ENCODE measurements around the gene SERF2.
"Not testable (repeated sequence)": the region's sequence is repeated elsewhere in the genome, so short reads cannot be mapped to it uniquely, and the experiment has no call there.

SERF2 gene

DNA sequence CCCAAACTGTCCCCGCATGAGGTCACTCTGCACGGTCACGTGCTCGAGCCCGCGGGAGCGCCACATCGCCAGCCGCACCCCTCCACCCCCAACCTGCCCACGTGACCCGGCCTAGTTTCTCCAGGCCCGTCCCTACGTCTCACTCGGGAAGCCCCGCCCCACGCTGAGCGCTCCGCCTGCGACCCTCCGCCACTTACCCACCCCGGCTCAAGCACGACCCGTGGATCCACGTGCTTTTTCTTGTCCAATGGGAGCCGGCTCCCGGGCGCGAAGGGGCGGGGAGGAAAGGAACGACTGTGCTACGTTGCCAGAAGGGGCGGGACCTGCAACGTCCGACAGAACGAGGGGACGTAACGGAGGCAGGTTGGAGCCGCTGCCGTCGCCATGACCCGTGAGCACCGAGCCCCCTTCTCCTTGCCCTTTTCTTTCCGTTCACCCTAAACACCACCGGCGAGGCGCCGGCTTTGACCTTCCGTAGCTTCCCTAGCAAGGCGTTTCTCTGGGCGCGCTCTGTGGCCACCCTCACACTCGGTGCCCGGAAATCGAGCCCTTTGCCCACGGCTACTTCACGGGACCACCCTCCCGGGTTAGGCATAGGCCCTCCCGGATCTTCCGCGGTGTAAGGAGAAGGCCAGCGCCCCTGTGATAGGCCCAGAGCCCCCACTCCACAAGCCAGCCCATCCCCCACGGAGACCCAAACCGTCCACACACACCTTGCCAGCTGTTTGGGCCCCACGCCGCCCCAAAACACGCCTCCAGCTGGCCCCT, at the start of gene SERF2:
SERF2 (plus strand) TSS at position 328 of the 768 bp plus-strand sequence; CDS start at position 385, 57 bp downstream.
- peak; percentile 99 for DNase-seq (ENCODE audit: low read depth in 2 of 2)

GRCh38 chr15:43746245-43746902, 45.7 kb upstream of the SERF2 start, which contains the start of gene PDIA3:
Gene PDIA3 (plus strand): TSS chr15:43746438. CDS start chr15:43746540, 102 bp downstream.
- peak; percentile 69 to 76 for DNase-seq (ENCODE audit: low read depth in 2 of 2)

DNA sequence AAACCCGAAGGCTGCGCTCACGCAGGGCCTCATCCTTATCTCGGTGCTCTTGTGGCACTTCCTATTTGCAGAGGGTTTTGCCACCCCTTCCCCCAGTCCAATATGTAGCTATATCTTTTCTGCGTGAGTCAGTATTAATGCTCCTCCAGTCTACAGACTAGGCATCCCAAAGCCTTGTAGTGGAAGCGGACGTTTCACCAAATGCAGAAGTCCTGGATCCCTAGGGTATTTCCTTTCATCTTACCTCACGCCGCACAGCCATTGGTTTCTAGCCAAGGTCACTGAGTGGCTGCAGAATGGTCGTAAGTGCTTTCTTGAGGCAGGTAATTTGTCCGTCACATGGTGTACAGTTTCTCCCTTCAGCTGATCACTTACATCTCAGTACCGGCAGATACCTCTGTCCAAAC, 45.2 kb upstream of the SERF2 start:
- not testable (repeated sequence) for DNase-seq (ENCODE audit: low read depth in 2 of 2)

DNA sequence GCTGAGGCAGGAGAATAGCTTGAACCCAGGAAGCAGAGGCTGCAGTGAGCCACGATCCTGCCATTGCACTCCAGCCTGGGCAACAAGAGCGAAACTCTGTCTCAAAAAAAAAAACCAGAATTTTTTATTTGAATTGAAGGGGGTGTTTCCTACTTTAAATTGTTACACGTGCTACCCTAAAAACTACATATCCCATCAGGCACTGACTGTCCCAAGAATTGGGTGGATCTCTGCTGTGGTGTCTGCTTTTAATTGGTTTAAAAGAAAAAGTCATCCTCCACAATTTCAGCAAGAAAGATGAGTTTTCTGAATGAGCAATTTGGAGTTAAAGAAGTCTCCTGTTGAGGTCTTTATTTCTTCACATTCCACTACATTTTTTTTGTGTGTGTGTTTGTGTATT, 43.7 kb upstream of the SERF2 start:
- DNase-seq (ENCODE audit: low read depth in 2 of 2), result no peak

DNA sequence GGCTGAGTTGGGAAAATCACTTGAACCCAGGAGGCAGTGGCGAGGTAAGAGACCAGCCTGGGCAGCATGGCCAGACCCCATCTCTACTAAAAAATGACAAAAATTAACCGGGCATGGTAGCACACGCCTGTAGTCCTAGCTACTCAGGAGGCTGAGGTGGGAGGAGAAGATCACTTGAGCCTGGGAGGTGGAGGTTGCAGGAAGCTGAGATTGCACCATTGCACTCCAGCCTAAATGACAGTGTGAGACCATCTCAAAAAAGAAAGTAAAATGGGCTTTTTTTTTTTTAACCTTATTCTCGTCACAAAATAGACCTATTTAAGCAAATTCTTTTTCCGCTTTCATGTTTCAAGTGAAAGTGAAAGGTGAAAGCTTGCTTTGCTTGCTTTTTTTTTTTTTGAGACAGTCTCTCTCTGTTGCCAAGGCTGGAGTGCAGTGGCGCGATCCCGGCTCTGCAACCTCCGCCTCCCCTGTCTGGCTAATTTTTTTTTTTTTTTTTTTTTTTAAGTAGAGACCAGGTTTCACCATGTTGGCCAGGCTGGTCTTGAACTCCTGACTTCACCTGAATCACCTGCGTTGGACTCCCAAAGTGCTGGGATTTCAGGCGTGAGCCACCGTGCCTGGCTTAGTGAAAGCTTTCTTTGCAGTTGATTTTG, 42.3 kb upstream of the SERF2 start:
- DNase-seq (ENCODE audit: low read depth in 2 of 2), result no peak

DNA sequence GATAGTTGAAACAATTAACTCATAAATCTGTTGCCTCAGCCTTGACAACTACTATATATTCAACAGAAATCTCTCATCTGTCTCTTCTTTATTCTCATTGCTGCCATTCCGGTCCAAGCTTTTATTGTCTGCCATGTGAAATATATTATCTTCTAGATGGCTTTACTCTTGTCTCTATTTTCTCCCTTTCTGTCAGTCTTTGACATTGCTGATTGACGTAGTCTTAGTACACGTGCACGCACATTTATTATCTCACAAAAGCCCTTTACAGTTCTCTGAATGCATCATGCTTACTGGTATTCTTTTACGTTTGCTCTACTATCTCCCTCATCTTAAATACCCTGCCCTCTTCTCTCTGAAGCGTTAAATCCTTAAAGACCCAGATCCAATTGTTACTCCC, 40.2 kb upstream of the SERF2 start:
- DNase-seq (ENCODE audit: low read depth in 2 of 2), result no peak

- no peak for DNase-seq (ENCODE audit: low read depth in 2 of 2)
Observed at GRCh38 chr15:43762824-43763223, 29.3 kb upstream of the SERF2 start.

DNA sequence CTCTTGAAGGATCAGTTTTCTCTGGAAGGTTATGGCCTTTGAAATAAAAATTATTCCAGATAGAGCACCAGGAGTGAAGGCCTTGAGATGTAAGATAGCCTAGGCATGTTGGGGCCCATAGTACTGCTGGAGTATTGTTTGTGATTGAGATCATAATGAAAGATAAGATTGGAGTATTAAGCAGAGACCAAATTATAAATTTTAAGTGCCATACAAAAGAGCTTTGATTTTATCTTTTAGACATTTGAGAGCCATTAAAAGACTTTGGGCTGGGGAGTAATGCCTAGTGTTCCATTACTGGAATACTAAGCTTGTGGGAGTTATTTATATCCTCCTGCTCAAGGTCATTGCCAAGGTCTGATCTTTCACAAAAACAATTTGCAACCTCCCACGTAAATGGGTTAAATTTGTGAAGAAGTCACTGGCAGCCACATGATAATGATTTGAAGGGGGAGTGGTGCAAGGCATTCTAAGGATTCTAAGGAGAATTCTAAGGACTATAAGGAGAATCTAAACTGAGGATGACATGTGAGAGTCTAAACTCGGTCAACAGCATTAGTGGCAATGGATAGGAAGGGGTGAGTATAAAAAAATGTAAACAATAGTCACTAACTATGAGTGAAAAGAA, 28.2 kb upstream of the SERF2 start:
- DNase-seq (ENCODE audit: low read depth in 2 of 2), result no peak

DNA sequence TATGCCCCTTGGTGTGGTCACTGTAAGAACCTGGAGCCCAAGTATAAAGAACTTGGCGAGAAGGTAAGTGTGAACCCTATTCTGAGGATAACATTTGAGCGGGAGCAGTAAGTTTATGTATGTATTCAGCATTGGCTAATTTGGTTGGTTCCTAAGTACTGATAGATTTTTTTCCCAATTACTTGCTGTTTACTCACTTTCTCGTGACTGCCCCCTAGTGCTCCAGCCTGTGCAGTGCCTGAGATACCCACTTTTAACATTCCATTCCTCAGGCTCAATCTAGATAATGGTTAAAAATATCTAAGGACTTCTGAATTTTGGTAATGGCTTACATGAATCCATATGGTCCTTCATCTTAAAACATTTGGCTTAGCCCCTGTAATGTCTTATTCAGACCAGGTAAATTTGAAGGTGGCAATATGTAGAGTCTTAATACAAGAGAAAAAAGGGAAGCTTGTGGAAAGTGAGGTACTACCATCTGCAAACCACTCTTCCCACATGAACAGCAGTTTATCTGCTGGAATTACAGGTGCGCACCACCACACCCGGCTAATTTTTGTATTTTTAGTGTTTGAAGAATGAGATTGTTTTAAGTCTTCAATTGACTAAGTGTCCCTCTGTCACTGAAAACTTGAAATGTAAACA, 22.4 kb upstream of the SERF2 start:
- DNase-seq (ENCODE audit: low read depth in 2 of 2), result no peak

DNA sequence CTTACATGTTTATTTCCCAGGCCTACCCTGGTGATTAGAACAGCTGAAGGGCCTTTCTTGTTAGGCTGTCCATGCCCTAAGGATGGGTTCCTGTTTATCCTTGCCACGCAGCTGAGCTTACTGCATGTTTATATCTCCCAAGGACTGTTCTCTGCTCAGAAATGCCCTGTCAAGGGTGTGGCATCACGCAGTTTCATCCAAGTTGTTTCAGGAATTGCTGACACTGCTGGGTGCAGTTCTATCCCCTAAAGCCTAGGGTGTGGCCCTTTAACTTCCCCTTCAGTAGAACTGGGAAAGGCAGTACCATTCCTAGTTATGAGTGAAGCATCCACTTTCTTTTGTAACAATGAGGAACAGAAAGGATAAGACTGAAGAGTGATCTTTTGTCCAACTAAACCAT, 20.3 kb upstream of the SERF2 start:
- no peak for DNase-seq (ENCODE audit: low read depth in 2 of 2)

DNA sequence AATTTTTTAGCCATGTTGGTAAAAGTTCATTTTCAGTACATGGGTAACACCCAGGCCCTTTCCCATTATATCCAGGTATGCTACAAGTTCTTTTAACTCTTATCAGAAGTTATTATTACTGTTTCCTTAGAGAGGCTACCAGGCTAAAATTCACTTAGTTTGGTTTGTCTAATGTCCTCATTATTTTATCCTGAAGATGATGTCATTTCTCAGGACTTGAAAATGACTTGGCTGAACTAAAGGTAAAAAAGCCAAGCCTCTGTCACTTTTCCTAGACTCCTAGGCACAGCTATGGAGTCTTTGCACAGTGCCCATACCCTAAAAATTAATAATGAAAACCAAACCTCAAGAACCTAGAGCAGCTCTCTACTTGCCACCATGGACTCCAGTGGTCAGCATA, 19.5 kb upstream of the SERF2 start:
- no peak for DNase-seq (ENCODE audit: low read depth in 2 of 2)

GRCh38 chr15:43774062-43774461, 18.1 kb upstream of the SERF2 start:
- no peak for DNase-seq (ENCODE audit: low read depth in 2 of 2)

DNA sequence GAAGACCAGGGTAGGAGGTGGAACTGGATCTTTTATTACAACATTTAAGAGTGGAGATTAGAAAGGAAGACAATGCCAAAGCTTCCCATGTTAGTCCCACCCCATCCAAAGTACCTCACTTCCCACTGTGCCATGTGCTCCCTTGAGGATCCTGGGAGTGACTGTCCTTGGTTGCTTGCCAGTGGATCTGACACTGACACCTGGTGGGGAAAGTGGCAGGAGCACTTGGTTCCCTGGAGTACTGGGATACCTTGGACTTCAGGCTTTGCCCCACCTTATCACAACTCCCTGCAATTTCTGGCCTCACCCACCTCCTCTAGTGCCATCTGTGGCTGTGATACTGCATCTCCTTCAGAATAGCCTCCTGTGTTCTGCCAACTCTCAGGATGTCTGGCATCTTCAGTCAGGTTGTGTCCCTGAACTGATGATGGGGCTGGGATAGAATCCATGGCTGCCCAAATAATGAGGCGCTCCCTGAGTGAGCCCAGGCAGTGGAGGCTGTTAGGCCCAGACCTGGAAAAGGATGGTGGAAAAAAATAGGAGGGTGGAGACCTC, 16.6 kb upstream of the SERF2 start:
- DNase-seq (ENCODE audit: low read depth in 2 of 2), result no peak

DNA sequence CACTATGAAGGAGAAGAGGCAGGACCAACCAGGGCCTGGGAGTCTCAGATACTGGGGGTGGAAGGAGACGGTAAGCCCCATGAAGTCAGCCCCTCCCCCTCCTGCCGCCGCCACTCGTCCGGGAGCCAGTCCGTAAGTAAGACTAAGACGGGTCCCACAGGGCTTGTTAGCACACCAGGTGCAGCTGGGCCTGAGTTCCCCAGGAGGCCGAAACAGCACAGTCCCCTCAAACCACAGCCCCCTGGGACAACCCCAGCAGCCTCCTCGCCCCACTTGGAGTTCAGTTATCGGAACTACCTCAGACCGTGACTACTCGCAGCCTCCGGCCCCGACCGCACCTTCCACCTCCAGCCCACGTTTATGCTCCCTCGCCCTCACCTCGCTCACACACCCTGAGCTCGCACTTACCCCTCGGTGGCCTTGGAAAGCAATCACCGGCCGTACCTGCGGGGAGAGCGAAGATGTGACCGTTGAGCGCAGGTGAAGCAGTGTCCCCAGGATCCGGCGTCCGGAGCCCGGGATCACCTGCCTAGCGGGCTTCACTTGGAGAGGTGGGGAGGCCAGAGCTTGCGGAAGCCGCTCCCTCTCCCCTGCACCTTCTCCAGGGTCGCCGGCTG, 15.9 kb upstream of the SERF2 start:
- DNase-seq (ENCODE audit: low read depth in 2 of 2), result no peak

DNA sequence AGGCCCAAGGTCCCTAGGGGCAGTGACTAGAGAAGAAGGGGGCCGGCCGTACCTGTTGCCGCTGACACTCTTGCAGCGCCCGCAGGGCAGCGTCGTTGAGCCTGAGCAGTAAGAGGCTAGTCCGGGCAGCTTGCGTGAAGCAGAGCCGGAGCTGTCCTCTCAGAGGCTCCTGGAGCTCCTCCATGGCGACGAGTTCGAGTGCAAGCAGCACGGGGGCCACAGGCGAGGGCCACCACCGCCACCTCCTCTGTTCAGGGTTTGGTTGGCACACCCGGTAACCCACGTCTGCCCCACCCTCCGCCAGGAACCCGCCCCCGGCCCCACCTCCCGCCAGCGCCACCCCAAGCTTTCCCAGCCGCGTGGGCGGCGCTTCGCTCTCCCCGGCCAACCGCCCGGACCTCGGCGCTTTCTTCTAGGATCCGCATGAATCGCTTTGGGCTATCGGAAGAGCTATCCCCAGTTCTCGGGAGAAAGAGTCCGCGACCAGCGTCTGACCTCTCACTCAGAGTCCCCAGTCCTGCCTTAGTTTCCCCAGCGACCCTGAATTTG, 15.3 kb upstream of the SERF2 start, which contains the start of gene ELL3:
ELL3 (minus strand) TSS at position 249 of the 549 bp plus-strand sequence; CDS start at position 184, 65 bp downstream.
- peak; percentile 47 to 58 for DNase-seq (ENCODE audit: low read depth in 2 of 2)

DNA sequence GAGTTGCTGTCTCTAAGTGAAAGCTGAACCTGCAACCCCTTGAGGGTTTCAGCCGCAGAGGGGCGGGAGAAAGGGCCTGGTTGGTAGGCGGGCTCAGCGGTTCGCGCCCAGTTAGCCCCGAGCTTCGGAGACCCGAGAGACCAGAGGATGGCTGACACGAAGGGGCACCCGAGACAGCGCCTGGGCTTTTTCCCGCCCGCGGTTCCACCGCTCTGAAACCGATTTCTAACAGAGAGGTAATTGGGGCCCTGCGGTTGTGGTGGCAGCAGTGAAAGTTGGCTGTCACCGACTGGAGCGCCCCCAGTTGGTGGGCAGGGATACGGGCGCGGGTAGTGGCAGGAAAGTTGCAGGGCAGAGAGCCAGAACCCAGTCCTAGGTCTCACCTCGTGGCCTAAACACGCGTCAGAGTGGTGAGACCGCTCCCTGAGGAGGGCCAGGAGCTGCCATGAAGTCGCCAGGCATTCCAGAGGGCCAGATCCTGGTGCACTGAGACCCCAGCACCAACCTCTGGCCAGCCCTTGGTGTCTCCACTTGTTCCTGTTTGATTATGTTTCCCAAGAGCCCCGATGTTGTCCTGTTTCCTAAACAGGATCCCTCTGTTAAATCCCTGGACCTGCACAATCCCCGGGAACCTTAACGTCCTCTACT, 14.7 kb upstream of the SERF2 start:
- peak; percentile 53 to 67 for DNase-seq (ENCODE audit: low read depth in 2 of 2)

GRCh38 chr15:43779016-43779415, 13.1 kb upstream of the SERF2 start:
- DNase-seq (ENCODE audit: low read depth in 2 of 2), result no peak

DNA sequence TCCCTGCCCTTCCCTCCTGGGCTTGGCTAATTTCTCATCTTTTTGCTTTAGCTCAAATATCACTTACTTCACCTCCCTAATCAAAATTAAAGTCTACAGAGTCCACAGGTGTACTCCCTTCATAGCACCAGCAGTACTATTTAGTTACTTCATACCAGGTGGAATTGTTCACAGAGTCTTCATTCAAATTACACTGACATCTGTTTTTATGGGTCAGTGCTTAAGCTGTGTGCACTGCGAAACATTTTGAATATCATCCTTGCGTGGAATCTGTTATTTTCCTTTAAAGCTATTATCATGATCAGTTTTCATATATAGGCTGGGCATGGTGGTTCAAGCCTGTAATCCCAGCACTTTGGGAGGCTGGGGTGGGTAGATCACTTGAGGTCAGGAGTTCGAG, 2.7 kb upstream of the SERF2 start:
- no peak for DNase-seq (ENCODE audit: low read depth in 2 of 2)

DNA sequence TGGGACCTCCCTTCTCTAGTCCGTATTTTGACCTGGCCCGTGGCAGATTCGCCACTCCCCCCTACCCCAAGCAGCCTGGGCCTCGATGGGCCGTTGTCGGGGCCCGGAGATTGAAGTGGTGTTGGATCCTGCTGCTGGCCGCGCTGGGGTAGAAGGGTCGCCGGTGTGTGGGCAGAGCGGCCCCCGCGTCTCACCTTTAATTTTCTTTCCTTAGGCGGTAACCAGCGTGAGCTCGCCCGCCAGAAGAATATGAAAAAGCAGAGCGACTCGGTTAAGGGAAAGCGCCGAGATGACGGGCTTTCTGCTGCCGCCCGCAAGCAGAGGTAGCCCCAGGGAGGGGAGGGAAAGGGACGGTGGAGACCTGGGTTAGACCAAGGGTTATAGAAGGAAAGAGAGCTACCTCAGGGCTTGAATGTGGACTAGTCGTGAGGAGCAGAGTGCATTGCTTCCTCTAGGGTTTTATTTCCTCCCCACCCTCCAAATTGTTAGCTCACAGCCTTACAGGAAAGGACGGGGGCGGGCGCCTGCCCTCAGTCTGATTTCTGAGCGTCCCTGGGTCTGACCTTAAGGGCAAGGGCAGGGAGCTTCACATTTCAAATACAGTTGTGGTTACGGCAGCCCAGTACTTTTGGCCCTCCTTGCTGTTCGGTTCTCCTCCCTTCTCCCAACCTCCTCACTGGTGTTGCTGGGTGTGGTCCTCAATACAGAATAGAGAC, 799 bp downstream of the SERF2 start:
- no peak for DNase-seq (ENCODE audit: low read depth in 2 of 2)

Measured in stimulated activated CD8-positive, alpha-beta memory T cell treated with anti-CD3 and anti-CD28 coated beads, Interleukin-7, amount 100 ng/mL, for 1 hour (primary cell).